K562 (cell line): ENCODE data around the gene HEXIM1. TPM values are rescaled to one million over a fixed set of nuclear protein-coding genes. Genes with fewer than 3 reads are reported as not detected.

Experiments
- ATAC-seq: fragments of 200-7000 bp; cut with Tn5 transposase; 3 replicates; pipeline ENCODE4 v1.9.1; 2020; ENCODE audit warnings: moderate library complexity
- BruUV-seq: library from RNA; stranded (reverse); fragments of 400-500 nt; replicated peaks from 2 replicates; lab custom pipeline; 2021; lab: Mats Ljungman, UMichigan
- CTCF ChIA-PET: fragments of 300-600 bp; formaldehyde crosslinking; extraction: SDS; loops from one replicate; lab custom pipeline; 2021; ENCODE audit warnings: low intra/inter-chr PET ratio; lab: Yijun Ruan, JAX
- POLR2A ChIA-PET: fragments of 300-600, 350-650 bp; sonication (Branson Sonifier 250); formaldehyde crosslinking; extraction: SDS; loops from one replicate; lab custom pipeline; 2021; ENCODE audit warnings: antibody characterized with exemption, inconsistent platforms; lab: Yijun Ruan, JAX
- DNase-seq, 4 experiments: peaks; one replicate each; pipeline versions ENCODE4 v3.0.0 to v3.0.0-alpha.2; 2011 to 2018; ENCODE audit warnings: low spot score in 3 of 4, mixed read lengths in 3 of 4; ENCODE audit errors: extremely low read depth in 1 of 4
- FAIRE-seq: peaks from 2 replicates; lab custom pipeline; 2011; peaks lifted over from hg19 to GRCh38; lab: Jason Lieb, UNC
- H2AFZ ChIP-seq: 2 replicates; pipeline ENCODE4 v1.6.0; 2011; ENCODE audit warnings: low read depth, low read length, control low read depth, inconsistent platforms
- H3K27ac ChIP-seq: fragments of 200-600 bp; 3 replicates; pipeline ENCODE4 v1.8.0; 2011; ENCODE audit warnings: low read depth, mild to moderate bottlenecking, control low read depth, inconsistent platforms, low read length, moderate library complexity, mixed read lengths; ENCODE audit errors: extremely low read depth
- H3K27me3 ChIP-seq, 2 experiments: fragments of 300-600 bp in 1 of 2; 2 replicates in 1 of 2; 3 replicates in 1 of 2; pipeline versions ENCODE4 v1.6.0 to v1.8.0; 2011; ENCODE audit warnings: inconsistent platforms in 2 of 2, low read length in 2 of 2, mild to moderate bottlenecking in 1 of 2, mixed read lengths in 1 of 2, moderate library complexity in 1 of 2; ENCODE audit not compliant: control insufficient read depth in 2 of 2, insufficient read depth in 2 of 2
- H3K36me3 ChIP-seq: fragments of 300-600 bp; 3 replicates; pipeline ENCODE4 v1.8.0; 2011; ENCODE audit warnings: mild to moderate bottlenecking, low read length, inconsistent platforms; ENCODE audit not compliant: control insufficient read depth, insufficient read depth
- H3K4me1 ChIP-seq, 2 experiments: fragments of 200-600 bp in 1 of 2; replicated peaks in 1 of 2; 2 replicates in 1 of 2; 3 replicates in 1 of 2; pipeline versions ENCODE4 v1.5.1 to v1.8.0; 2011; ENCODE audit warnings: inconsistent platforms in 2 of 2, low read length in 2 of 2, mild to moderate bottlenecking in 1 of 2, mixed read lengths in 1 of 2, moderate library complexity in 1 of 2; ENCODE audit not compliant: control insufficient read depth in 2 of 2, insufficient read depth in 2 of 2
- H3K4me2 ChIP-seq: 2 replicates; pipeline ENCODE4 v1.6.1; 2011; ENCODE audit warnings: low read length, control low read depth, inconsistent platforms, mixed read lengths; ENCODE audit not compliant: insufficient read depth
- H3K4me3 ChIP-seq: fragments of 200-600 bp; sonication (generic), shearing (Covaris generic); 2 replicates; pipeline ENCODE4 v1.5.1; 2016; ENCODE audit warnings: control low read depth, inconsistent platforms
- H3K79me2 ChIP-seq: fragments of 200-600 bp; 3 replicates; pipeline ENCODE4 v1.8.0; 2011; ENCODE audit warnings: low read length, inconsistent platforms; ENCODE audit not compliant: control insufficient read depth, insufficient read depth
- H3K9ac ChIP-seq, 2 experiments: 2 replicates each; pipeline versions ENCODE4 v1.6.0 to v1.6.1; 2011; ENCODE audit warnings: low read depth in 2 of 2, low read length in 2 of 2, control low read depth in 1 of 2, inconsistent platforms in 1 of 2, mild to moderate bottlenecking in 1 of 2, mixed read lengths in 1 of 2; ENCODE audit not compliant: insufficient read depth in 1 of 2
- H3K9me1 ChIP-seq: one replicate; pipeline ENCODE4 v1.6.0; 2011; ENCODE audit warnings: inconsistent platforms, mild to moderate bottlenecking, low read length, moderate library complexity; ENCODE audit not compliant: control insufficient read depth, insufficient read depth
- H3K9me3 ChIP-seq: replicated peaks from 2 replicates; pipeline ENCODE4 v1.5.1; 2011; ENCODE audit warnings: low read depth, low read length, inconsistent platforms; ENCODE audit not compliant: control insufficient read depth, insufficient read depth
- H4K20me1 ChIP-seq: replicated peaks from 2 replicates; pipeline ENCODE4 v1.6.1; 2011; ENCODE audit warnings: low read length, inconsistent platforms, mixed read lengths; ENCODE audit not compliant: control insufficient read depth, insufficient read depth
- E2F6 ChIP-seq, 2 experiments: IDR thresholded peaks; 2 replicates each; pipeline ENCODE4 v1.6.1; 2011; ENCODE audit warnings: borderline replicate concordance in 1 of 2, control low read depth in 1 of 2, low read depth in 1 of 2, low read length in 1 of 2, mild to moderate bottlenecking in 1 of 2, mixed read lengths in 1 of 2, moderate library complexity in 1 of 2; ENCODE audit not compliant: insufficient read depth in 1 of 2, insufficient read length in 1 of 2, poor library complexity in 1 of 2, severe bottlenecking in 1 of 2; ENCODE audit errors: extremely low read depth in 1 of 2
- NR1H2 ChIP-seq: sonication (generic); formaldehyde crosslinking; IDR thresholded peaks from 2 replicates; pipeline ENCODE4 v1.4.0; 2020; ENCODE audit warnings: mild to moderate bottlenecking, missing genetic modification reagents
- PATZ1 ChIP-seq: fragments of 250-450 bp; sonication (Bioruptor Pico); IDR thresholded peaks from 2 replicates; pipeline ENCODE4 v1.5.0; 2020; ENCODE audit warnings: mild to moderate bottlenecking, borderline replicate concordance
- POLR2AphosphoS5 ChIP-seq: IDR thresholded peaks from 2 replicates; pipeline ENCODE4 v1.6.1; 2011; ENCODE audit warnings: mild to moderate bottlenecking, low read depth, low read length, moderate library complexity; ENCODE audit not compliant: control insufficient read depth, insufficient read depth
- POLR2G ChIP-seq: fragments of 200-400 bp; formaldehyde crosslinking; IDR thresholded peaks from 2 replicates; pipeline ENCODE4 v1.6.1; 2017; ENCODE audit warnings: low read depth, mild to moderate bottlenecking, antibody characterized with exemption, low read length, moderate library complexity
- WGBS: fragments of 100-300 bp; shearing (Covaris generic); methylation state at CpG from one replicate; pipeline ENCODE4 v1.1.6; 2016; ENCODE audit warnings: low coverage, mixed read lengths; ENCODE audit not compliant: insufficient coverage; ENCODE audit errors: missing lambda C conversion rate; 5-methylcytosine and 5-hydroxymethylcytosine counted together
- in situ Hi-C: fragments of 300-500 bp; cut with MboI; formaldehyde crosslinking; loops from 4 replicates; pipeline ENCODE4 v1.15.0; 2018; ENCODE audit warnings: inconsistent platforms, mixed read lengths
- intact Hi-C: fragments of 100-400 bp; cut with micrococcal nuclease; formaldehyde crosslinking; loops from 2 replicates; pipeline ENCODE4 v1.14.2; 2022
- polyA plus RNA-seq, 8 experiments: library from polyadenylated mRNA; depleted of rRNA in 4 of 8; stranded (reverse) in 5 of 8; unstranded in 3 of 8; fragments of >200 nt; fragmentation: Nextera tagmentation in 2 of 8; fragmentation: Illumina TruSeq in 1 of 8; extraction: Ambion mirVana in 2 of 8; extraction: Trizol in 1 of 8; gene quantifications; 2 replicates each; pipeline versions ENCODE4 v1.2.1 to v1.2.3, GENCODE V29; 2011 to 2014; ENCODE audit warnings: inconsistent platforms in 1 of 8, missing spikeins in 1 of 8
- total RNA-seq, 7 experiments: library from RNA; depleted of rRNA in 6 of 7; stranded (reverse); fragments of >200 nt in 6 of 7; fragmentation: Illumina TruSeq in 2 of 7; extraction: Trizol in 2 of 7; gene quantifications; 2 replicates each; pipeline versions ENCODE4 v1.2.1 to v1.2.3, GENCODE V29; 2011 to 2021; ENCODE audit warnings: low replicate concordance in 1 of 7
- TF ChIP-seq, protein P1 (sequence below), 2 experiments: fragments of 450-650 bp in 1 of 2; sonication (generic) in 1 of 2; formaldehyde crosslinking; conservative IDR thresholded peaks; 2 replicates each; pipeline versions ENCODE4 v1.4.0 to v1.8.1; 2020 to 2022; ENCODE audit warnings: mild to moderate bottlenecking in 1 of 2, missing genetic modification reagents in 1 of 2
- TF ChIP-seq, protein P2 (sequence below): fragments of 250-450 bp; sonication (Bioruptor Pico); IDR thresholded peaks from 2 replicates; pipeline ENCODE4 v1.4.0; 2020

HEXIM1 gene
- total and polyA plus RNA-seq, 9 of the 15 experiments (the other 6 are each of a cell fraction or from before 2014, with no cell fraction given) = 1.4 to 28.3 (median 9.1) TPM

DNA sequence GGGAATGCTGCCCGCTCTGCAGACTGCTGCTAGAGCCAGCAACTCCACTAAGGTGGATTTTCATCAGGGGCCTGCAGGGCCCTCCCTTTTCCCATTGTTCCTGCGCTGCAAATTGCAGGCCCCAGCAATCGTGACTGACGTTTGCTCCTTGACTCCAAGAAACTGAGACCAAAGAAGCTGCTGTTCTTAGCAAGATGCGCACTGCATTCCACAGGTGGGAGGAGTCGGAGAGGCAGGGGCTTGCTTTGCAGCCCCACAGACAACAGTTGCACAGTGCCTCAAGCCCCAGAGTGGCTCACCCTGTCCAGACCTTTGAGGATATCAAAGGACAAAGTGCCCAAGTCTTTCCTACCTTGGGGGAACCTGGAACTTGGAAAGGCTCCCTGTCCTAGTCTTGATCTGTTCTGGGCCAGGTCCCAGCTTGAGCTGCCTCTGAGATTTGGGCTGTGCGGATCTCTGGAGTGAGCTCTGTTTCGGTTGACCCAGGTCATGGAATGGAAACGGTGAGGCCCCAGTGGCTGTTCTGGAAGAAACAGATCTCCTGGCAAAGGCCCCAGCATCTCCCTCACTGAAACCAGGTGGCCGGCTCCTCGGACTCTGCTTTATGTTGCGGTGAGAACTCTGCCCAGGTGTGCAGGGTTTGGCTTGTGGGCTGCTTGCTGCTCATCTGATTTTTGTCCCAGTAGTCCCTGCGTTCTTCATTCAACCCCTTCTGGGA, 40.8 kb upstream of the HEXIM1 start:
- Histone ChIP-seq H3K4me3 (no peak overlapping the region), H4K20me1 (peaks cover 16% of the 10 kb centered on the region), H3K9me3 (no peaks in the 10 kb centered on the region), H3K4me1 (no peaks in the 10 kb centered on the region), H3K79me2 (no peaks in the 10 kb centered on the region), H3K27ac (no peak overlapping the region), H3K27me3 (no peaks in the 10 kb centered on the region), H3K36me3 (peaks cover 67% of the 10 kb centered on the region), H3K9ac (no peak overlapping the region), H2AFZ (no peak overlapping the region), H3K4me2 (no peak overlapping the region), H3K9me1 (no peaks in the 10 kb centered on the region)
- in situ Hi-C loops (loop anchor here (5.0 kb wide), 1 partner anchor 185 kb away; no protein-coding TSS in a partner anchor), intact Hi-C loops (no loop called here)
- ATAC-seq = no peak
- 91% methylated on average over 13 of the region's 13 CpGs for WGBS
- TF ChIP-seq, protein P1, sequence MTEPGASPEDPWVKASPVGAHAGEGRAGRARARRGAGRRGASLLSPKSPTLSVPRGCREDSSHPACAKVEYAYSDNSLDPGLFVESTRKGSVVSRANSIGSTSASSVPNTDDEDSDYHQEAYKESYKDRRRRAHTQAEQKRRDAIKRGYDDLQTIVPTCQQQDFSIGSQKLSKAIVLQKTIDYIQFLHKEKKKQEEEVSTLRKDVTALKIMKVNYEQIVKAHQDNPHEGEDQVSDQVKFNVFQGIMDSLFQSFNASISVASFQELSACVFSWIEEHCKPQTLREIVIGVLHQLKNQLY (CRISPR knock-in tag; conservative IDR thresholded peaks at IDR 0.05) = no peak
- TF ChIP-seq POLR2G = peak; percentile 40; the same call in 1 of the 2 replicates
- TF ChIP-seq, protein P2, sequence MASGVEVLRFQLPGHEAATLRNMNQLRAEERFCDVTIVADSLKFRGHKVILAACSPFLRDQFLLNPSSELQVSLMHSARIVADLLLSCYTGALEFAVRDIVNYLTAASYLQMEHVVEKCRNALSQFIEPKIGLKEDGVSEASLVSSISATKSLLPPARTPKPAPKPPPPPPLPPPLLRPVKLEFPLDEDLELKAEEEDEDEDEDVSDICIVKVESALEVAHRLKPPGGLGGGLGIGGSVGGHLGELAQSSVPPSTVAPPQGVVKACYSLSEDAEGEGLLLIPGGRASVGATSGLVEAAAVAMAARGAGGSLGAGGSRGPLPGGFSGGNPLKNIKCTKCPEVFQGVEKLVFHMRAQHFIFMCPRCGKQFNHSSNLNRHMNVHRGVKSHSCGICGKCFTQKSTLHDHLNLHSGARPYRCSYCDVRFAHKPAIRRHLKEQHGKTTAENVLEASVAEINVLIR (CRISPR knock-in tag) = no peak
- no peak for TF ChIP-seq POLR2AphosphoS5
- TF ChIP-seq NR1H2 (CRISPR knock-in tag) = no peak
- no peak for TF ChIP-seq E2F6 (IDR thresholded peaks at IDR 0.05; ENCODE audit: borderline replicate concordance in 1 of 2, extremely low read depth in 1 of 2, insufficient read depth in 1 of 2, insufficient read length in 1 of 2, low read depth in 1 of 2, low read length in 1 of 2, poor library complexity in 1 of 2, severe bottlenecking in 1 of 2)
- no peak for TF ChIP-seq PATZ1 (CRISPR knock-in tag)
- no TSS peak for BruUV-seq
- DNase-seq = no peak
- POLR2A ChIA-PET = interaction anchor here (0.7 to 3.3 kb wide), 3 partner anchors 18 to 42 kb away, joined by 3 to 17 read pairs (median 4); partner anchors contain the start of gene HEXIM1
- FAIRE-seq = no peak
- CTCF ChIA-PET = interaction anchor here (1.0 kb wide), 1 partner anchor 25 kb away, joined by 3 read pairs; the partner anchor contains the start of gene PLCD3
